Activated CD8-positive, alpha-beta T cell treated with anti-CD3 and anti-CD28 coated beads for 36 hours (primary cell): ENCODE results near the gene ADGRE2. TPM values are rescaled to one million over a fixed set of nuclear protein-coding genes. Genes with fewer than 3 reads are reported as not detected.
"Not testable (repeated sequence)": the region's sequence is repeated elsewhere in the genome, so short reads cannot be mapped to it uniquely, and the experiment has no call there.

ENCODE experiments used
- ATAC-seq: fragments of 200-7000 bp; cut with Tn5 transposase; one replicate; pipeline ENCODE4 v1.10.0; 2021; ENCODE audit warnings: mild to moderate bottlenecking, moderate library complexity
- CTCF ChIA-PET: fragments of 350-600 bp; sonication (Branson Sonifier 250); formaldehyde crosslinking; loops from one replicate; lab custom pipeline; 2021; ENCODE audit warnings: antibody characterized with exemption; lab: Charles Lee
- POLR2A ChIA-PET: fragments of 350-600 bp; sonication (Branson Sonifier 250); formaldehyde crosslinking; loops from one replicate; lab custom pipeline; 2021; ENCODE audit warnings: antibody characterized with exemption; lab: Charles Lee
- DNase-seq: peaks from one replicate; pipeline ENCODE4 v3.0.0-alpha.2; 2020
- H3K27ac Mint-ChIP-seq: one replicate; pipeline ENCODE4 v1.8.0; 2021; ENCODE audit warnings: mild to moderate bottlenecking, mixed read lengths
- H3K27me3 Mint-ChIP-seq: one replicate; pipeline ENCODE4 v1.8.0; 2021; ENCODE audit warnings: mixed read lengths
- H3K36me3 Mint-ChIP-seq: one replicate; pipeline ENCODE4 v1.8.0; 2021; ENCODE audit warnings: low read depth, mixed read lengths
- H3K4me1 Mint-ChIP-seq: one replicate; pipeline ENCODE4 v1.8.0; 2021; ENCODE audit warnings: low read depth, mixed read lengths
- H3K4me3 Mint-ChIP-seq: one replicate; pipeline ENCODE4 v1.8.0; 2021; ENCODE audit warnings: mild to moderate bottlenecking, moderate library complexity, mixed read lengths
- H3K9me3 Mint-ChIP-seq: one replicate; pipeline ENCODE4 v1.8.0; 2021; ENCODE audit warnings: mixed read lengths
- intact Hi-C: fragments of 100-400 bp; cut with micrococcal nuclease; formaldehyde crosslinking; loops from one replicate; pipeline ENCODE4 v1.10.0; 2022
- total RNA-seq, 2 experiments: library from RNA; stranded (reverse); gene quantifications; one replicate each; pipeline ENCODE4 v1.2.3, GENCODE V29; 2021
- TF ChIP-seq, protein P1 (sequence below): fragments of 200-600 bp; IDR thresholded peaks from one replicate; pipeline ENCODE4 v1.8.0; 2022; ENCODE audit warnings: antibody characterized with exemption, mild to moderate bottlenecking

The ADGRE2 gene
- total RNA-seq, 2 experiments from 2014 or later: 0.43 to 0.83 TPM

DNA sequence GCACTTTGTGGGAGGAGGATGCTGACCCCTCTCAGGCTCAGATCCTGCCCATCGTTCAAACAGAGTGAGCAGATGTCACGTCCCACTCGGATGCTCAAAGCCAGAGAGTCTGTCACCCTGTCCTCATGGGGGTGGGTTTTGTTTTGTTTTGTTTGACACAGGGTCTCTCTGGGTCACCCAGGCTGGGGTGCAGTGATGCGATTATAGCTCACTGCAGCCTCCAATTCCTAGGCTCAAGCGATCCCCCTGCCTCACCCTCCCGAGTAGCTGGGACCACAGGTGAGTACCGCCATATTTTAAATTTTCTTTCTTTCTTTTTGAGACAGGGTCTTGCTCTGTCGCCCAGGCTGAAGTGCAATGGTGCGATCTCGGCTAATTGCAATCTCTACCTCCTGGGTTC, 4.0 kb downstream of the ADGRE2 start:
- intact Hi-C loops: no loop called here
- Mint-ChIP-seq H3K27ac (no peak overlapping the region), H3K36me3 (no peaks in the 10 kb centered on the region), H3K4me3 (no peak overlapping the region), H3K9me3 (no peaks in the 10 kb centered on the region), H3K27me3 (peaks cover 29% of the 10 kb centered on the region), H3K4me1 (peaks cover 7% of the 10 kb centered on the region)
- TF ChIP-seq, protein P1, sequence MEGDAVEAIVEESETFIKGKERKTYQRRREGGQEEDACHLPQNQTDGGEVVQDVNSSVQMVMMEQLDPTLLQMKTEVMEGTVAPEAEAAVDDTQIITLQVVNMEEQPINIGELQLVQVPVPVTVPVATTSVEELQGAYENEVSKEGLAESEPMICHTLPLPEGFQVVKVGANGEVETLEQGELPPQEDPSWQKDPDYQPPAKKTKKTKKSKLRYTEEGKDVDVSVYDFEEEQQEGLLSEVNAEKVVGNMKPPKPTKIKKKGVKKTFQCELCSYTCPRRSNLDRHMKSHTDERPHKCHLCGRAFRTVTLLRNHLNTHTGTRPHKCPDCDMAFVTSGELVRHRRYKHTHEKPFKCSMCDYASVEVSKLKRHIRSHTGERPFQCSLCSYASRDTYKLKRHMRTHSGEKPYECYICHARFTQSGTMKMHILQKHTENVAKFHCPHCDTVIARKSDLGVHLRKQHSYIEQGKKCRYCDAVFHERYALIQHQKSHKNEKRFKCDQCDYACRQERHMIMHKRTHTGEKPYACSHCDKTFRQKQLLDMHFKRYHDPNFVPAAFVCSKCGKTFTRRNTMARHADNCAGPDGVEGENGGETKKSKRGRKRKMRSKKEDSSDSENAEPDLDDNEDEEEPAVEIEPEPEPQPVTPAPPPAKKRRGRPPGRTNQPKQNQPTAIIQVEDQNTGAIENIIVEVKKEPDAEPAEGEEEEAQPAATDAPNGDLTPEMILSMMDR: no peak
- DNase-seq: no peak
- POLR2A ChIA-PET: no interaction called here
- no peak for ATAC-seq
- CTCF ChIA-PET: no interaction called here

DNA sequence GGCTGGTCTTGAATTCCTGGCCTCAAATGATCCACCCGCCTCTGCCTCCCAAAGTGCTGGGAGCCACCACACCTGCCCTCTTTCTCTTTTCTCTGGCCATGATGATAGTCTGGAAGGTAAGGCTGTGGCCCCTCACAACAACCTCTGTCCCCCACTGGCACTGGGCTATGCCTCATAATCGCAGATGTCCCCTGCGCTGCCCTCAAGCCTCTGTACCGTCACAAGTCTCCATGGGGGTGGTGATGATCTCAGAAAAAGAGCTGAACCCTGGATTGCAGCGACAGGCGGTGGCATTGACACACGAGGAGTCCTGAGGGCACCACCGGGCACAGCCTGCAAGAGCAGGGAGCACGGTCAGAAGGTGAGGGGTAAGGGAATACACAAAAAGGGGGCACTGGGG, 4.6 kb downstream of the ADGRE2 start:
- ATAC-seq, H3K4me1 Mint-ChIP-seq, H3K27ac Mint-ChIP-seq, DNase-seq, CTCF ChIA-PET, H3K36me3 Mint-ChIP-seq, POLR2A ChIA-PET, intact Hi-C loops, H3K4me3 Mint-ChIP-seq, H3K9me3 Mint-ChIP-seq: not testable (repeated sequence)
- H3K27me3 Mint-ChIP-seq: peaks cover 26% of the 10 kb centered on the region

DNA sequence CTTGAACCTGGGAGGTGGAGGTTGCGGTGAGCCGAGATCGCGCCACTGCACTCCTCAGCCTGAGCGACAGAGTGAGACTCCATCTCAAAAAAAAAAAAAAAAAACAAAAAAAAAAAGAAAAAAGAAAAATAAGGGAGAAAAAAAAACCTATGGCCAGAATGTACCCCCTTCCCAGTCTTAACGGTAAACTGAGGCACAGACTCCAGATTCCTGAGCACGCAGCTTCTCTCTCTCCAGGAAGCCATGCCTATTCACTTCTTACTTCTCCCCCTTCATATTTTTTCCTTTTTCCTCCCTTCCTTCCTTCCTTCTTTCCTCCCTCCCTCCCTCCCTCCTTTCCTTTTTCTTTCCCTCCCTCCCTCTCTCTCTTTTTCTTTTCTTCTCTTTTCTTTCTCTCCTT, 5.4 kb downstream of the ADGRE2 start:
- POLR2A ChIA-PET: no interaction called here
- no peaks in the 10 kb centered on the region for H3K36me3 Mint-ChIP-seq
- no peak overlapping the region for H3K4me3 Mint-ChIP-seq
- TF ChIP-seq, protein P1: no peak
- H3K9me3 Mint-ChIP-seq: no peaks in the 10 kb centered on the region
- H3K4me1 Mint-ChIP-seq: peaks cover 7% of the 10 kb centered on the region
- H3K27ac Mint-ChIP-seq: no peak overlapping the region
- peaks cover 26% of the 10 kb centered on the region for H3K27me3 Mint-ChIP-seq
- intact Hi-C loops: no loop called here
- CTCF ChIA-PET: no interaction called here
- DNase-seq (no peak), ATAC-seq (no peak)

DNA sequence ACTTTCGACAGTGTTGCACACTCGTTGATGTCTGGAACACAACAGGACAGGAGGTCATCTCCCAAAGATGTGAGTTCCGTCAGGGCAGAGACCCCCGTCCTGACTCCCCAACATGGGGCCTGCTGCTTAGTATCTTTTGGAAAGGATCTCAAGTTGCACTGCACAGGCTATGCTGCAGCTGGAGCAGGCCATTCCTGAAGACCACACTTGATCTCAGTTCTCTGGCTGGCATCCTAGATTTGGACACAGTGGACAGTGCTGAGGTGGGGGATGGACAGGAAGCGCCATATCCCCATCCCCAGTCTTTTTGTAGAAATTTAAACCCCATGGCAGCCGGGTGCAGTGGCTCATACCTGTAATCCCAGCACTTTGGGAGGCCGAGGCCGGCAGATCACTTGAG, 5.9 kb downstream of the ADGRE2 start:
- Mint-ChIP-seq H3K9me3 (no peaks in the 10 kb centered on the region), H3K4me3 (no peak overlapping the region), H3K4me1 (peaks cover 7% of the 10 kb centered on the region), H3K27me3 (peaks cover 20% of the 10 kb centered on the region), H3K36me3 (no peaks in the 10 kb centered on the region), H3K27ac (no peak overlapping the region)
- intact Hi-C loops: no loop called here
- DNase-seq (no peak), ATAC-seq (no peak)
- ChIA-PET POLR2A (interaction anchor here (0.6 kb wide), 1 partner anchor 9 kb away, joined by 3 read pairs; no protein-coding TSS in a partner anchor), CTCF (no interaction called here)
- TF ChIP-seq, protein P1: no peak

DNA sequence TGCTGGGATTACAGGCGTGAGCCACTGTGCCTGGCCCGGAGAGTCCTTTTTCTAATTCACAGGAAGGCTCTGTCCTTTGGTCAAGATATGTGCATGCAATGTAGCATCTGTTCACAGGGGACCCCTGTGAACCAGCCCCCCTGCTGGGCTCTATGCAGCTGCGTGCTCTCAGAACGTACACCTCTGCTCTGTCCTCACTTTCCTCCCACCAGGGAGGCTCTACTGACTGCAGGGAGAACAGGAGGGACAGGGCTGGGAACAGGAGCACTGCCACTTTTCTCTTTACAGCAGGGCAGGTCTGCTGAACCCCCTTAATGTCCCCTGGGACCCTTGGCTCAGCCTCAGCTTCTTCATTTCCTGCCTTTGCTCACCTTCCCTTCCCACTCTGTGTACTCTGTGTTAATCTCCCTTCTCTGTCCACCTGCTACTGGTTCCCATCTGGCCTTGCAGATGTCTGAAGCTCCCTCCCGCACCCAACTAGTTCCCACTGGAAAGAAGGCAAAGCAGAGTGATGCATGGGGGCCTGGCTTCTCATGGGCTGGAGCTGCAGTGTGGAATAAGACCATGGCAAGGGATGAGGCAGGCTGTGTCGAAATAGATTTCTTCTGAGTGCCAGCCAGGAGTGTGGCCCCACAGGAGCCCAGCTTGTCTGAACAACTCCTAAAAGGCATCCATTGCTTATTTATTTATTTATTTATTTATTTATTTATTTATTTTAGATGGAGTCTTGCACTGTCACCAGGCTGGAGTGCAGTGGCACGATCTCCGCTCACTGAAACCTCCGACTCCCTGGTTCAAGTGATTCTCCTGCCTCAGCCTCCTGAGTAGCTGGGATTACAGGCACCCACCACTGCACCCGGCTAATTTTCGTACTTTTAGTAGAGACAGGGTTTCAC, 7.2 kb downstream of the ADGRE2 start:
- no peaks in the 10 kb centered on the region for H3K9me3 Mint-ChIP-seq
- intact Hi-C loops: no loop called here
- H3K4me3 Mint-ChIP-seq: no peak overlapping the region
- no peak for DNase-seq
- TF ChIP-seq, protein P1: no peak
- peaks cover 3% of the 10 kb centered on the region for H3K4me1 Mint-ChIP-seq
- no peak overlapping the region for H3K27ac Mint-ChIP-seq
- no peak for ATAC-seq
- ChIA-PET CTCF (no interaction called here), POLR2A (no interaction called here)
- H3K27me3 Mint-ChIP-seq: peaks cover 11% of the 10 kb centered on the region
- H3K36me3 Mint-ChIP-seq: no peaks in the 10 kb centered on the region
